GM10266 (cell line): ENCODE results near the gene RHOB.

Experiments
- DNase-seq: peaks from one replicate; pipeline ENCODE4 v3.0.0; 2012; ENCODE audit errors: extremely low spot score
- CTCF ChIP-seq: IDR thresholded peaks from 2 replicates; pipeline ENCODE4 v1.5.1; 2012; ENCODE audit warnings: mild to moderate bottlenecking, low read depth; ENCODE audit not compliant: control insufficient read depth, insufficient read depth; ENCODE audit errors: missing control alignments

RHOB gene

DNA sequence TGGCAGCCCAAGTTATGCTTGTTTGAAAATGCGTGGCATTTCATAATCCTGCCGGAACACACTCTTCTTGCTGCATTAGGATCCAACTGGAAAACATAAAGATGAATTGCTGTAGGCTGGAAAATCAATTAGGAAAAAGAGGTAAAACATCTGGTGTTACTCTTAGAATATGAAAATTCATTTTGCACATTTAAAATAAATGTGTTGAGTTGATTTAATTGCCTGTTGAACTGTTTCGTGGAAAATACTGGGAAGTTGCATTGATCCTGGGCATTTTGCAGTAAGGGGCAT is 4.1 kb downstream of the RHOB start:
- DNase-seq: no peak

DNA sequence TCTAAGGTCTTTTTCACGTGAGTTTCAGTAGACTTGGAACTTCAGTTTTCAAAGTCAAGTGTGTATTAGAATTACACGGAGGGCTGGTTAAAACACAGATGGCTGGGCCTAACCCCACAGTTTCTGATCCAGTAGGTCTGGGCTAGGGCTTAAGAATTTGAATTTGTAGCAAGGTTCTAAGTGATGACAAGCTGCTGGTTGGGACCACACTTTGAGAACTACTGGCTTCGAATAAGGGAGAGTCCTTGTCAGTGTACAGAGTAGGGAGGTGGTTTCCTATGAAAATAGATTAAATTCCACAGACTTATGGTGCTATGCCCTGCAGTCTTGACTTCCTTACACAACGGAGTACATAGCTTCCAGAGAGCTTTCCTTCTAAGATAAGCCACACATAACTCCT is 4.5 kb downstream of the RHOB start:
- no peak for DNase-seq
- TF ChIP-seq CTCF: no peak

More for the DNA sequence above, 4.1 kb downstream of the RHOB start:
- no peak for TF ChIP-seq CTCF

- TF ChIP-seq CTCF: no peak
- DNase-seq: no peak
These were observed 5.1 kb downstream of the RHOB start for GRCh38 chr2:20451761-20452499.

GRCh38 chr2:20452551-20452950 is 5.7 kb downstream of the RHOB start:
- no peak for DNase-seq
- TF ChIP-seq CTCF: no peak

DNA sequence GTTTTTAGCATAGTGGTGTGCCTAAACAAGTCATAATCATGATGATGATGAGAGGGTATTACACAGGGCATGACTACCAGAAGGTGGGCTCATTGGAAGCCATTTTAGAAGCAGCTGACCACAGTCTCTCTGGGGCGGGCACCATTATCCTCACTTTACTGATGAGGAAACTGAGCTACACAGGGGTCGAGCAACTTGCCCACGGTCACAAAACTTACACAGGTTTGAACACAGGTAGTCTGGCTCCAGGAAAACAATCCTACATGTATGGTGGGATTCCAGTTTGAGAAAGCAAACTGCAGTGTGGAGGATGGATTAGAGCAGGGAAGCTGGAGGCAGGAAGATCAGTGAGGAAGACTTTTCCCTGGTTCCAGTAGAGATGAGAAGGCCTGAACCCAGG is 6.2 kb downstream of the RHOB start:
- no peak for TF ChIP-seq CTCF
- no peak for DNase-seq

- no peak for DNase-seq
- no peak for TF ChIP-seq CTCF
These were observed 7.4 kb downstream of the RHOB start for GRCh38 chr2:20454036-20454981.

DNA sequence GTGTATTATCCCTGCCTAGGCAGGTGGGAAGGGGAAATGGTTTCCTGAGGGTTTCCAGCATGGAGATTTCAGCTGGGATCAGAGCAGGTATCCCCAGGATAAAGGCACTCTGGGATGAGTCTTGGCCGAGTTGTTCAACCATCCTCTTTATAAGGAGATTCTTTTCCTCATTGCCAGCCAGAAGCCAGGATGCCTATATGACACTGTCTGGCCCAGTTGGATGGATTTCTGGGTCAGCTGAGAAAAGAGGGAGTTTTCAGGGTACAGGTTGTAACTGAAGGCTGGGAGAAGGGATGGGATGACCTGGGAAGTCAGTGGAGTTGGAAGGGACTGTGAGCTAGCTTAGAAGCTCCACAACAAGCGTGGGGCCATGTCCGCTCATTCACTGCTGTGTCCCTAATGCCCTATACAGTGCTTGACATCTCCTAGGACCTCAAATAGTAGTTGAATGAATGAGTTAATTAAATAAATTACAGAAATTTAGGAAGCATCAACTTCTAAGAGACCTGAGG is 8.3 kb downstream of the RHOB start:
- DNase-seq: no peak
- no peak for TF ChIP-seq CTCF
